Mucosa of rectum (tissue), 2 donors: ENCODE measurements around the gene CLEC7A.

Source experiments
- H3K27ac ChIP-seq, 2 donors: one replicate each; pipeline ENCODE4 v1.7.0; 2013; ENCODE audit warnings: inconsistent platforms in 2 of 2, low read depth in 2 of 2, low read length in 2 of 2
- H3K27me3 ChIP-seq, 2 donors: one replicate each; pipeline ENCODE4 v1.7.0; 2013; ENCODE audit warnings: low read length in 2 of 2; ENCODE audit not compliant: control insufficient read depth in 2 of 2, insufficient read depth in 2 of 2
- H3K36me3 ChIP-seq, 2 donors: one replicate each; pipeline ENCODE4 v1.7.0; 2013; ENCODE audit warnings: low read length in 2 of 2; ENCODE audit not compliant: control insufficient read depth in 2 of 2, insufficient read depth in 2 of 2
- H3K4me1 ChIP-seq, 2 donors: one replicate each; pipeline ENCODE4 v1.7.0; 2013; ENCODE audit warnings: low read length in 2 of 2, mild to moderate bottlenecking in 1 of 2; ENCODE audit not compliant: control insufficient read depth in 2 of 2, insufficient read depth in 2 of 2
- H3K4me3 ChIP-seq, 2 donors: one replicate each; pipeline ENCODE4 v1.7.0; 2013; ENCODE audit warnings: low read length in 2 of 2
- H3K9ac ChIP-seq, 2 donors: one replicate each; pipeline ENCODE4 v1.7.0; 2013; ENCODE audit warnings: low read length in 2 of 2, low read depth in 1 of 2, mild to moderate bottlenecking in 1 of 2
- H3K9me3 ChIP-seq, 2 donors: one replicate each; pipeline ENCODE4 v1.7.0; 2013; ENCODE audit warnings: low read length in 2 of 2; ENCODE audit not compliant: control insufficient read depth in 2 of 2
- donor health status: healthy.
- donor health status: Normal muscosa, but diverticular disease.

The CLEC7A gene

GRCh38 chr12:10130042-10130441 lies at the start of gene CLEC7A:
TSS of gene CLEC7A (minus strand) at chr12:10130199. CDS start at chr12:10130082, 117 bp downstream.
- H3K9me3 ChIP-seq: no peaks in the 10 kb centered on the region
- H3K9ac ChIP-seq: peak within 1 kb of the TSS in 1 of 2 donors; percentile 17
- peak within 1 kb of the TSS; percentile 37 to 48 for H3K27ac ChIP-seq
- no peaks in the 10 kb centered on the region for H3K36me3 ChIP-seq
- H3K4me1 ChIP-seq: no peaks in the 10 kb centered on the region
- peak within 1 kb of the TSS in 1 of 2 donors; percentile 43 for H3K4me3 ChIP-seq
- no peaks in the 10 kb centered on the region for H3K27me3 ChIP-seq

- no peak overlapping the region for H3K27ac ChIP-seq
- H3K36me3 ChIP-seq: no peaks in the 10 kb centered on the region
- H3K9ac ChIP-seq: no peak overlapping the region
- peaks cover 4 to 10% of the 10 kb centered on the region in 2 donors for H3K4me1 ChIP-seq
- no peak overlapping the region for H3K4me3 ChIP-seq
- no peaks in the 10 kb centered on the region for H3K9me3 ChIP-seq
- H3K27me3 ChIP-seq: peaks cover 0 to 4% of the 10 kb centered on the region in 2 donors
Observed at GRCh38 chr12:10179776-10180181, 49.8 kb upstream of the CLEC7A start.

- Histone ChIP-seq H3K9me3 (no peaks in the 10 kb centered on the region), H3K4me3 (no peak within 1 kb of the TSS), H3K9ac (no peak within 1 kb of the TSS), H3K36me3 (no peaks in the 10 kb centered on the region), H3K4me1 (peaks cover 4 to 10% of the 10 kb centered on the region in 2 donors), H3K27me3 (peaks cover 0 to 3% of the 10 kb centered on the region in 2 donors), H3K27ac (no peak within 1 kb of the TSS)
Observed at GRCh38 chr12:10178821-10179220, 48.8 kb upstream of the CLEC7A start, which contains the start of gene TMEM52B. TSS of gene TMEM52B (plus strand) at chr12:10179032. CDS start at chr12:10179575, 543 bp downstream.

- Histone ChIP-seq H3K27me3 (no peaks in the 10 kb centered on the region), H3K4me1 (peaks cover 4 to 10% of the 10 kb centered on the region in 2 donors), H3K9me3 (no peaks in the 10 kb centered on the region), H3K9ac (no peak overlapping the region), H3K27ac (peak overlapping the region in 1 of 2 donors; percentile 11), H3K36me3 (no peaks in the 10 kb centered on the region), H3K4me3 (no peak overlapping the region)
Observed at GRCh38 chr12:10175846-10176636, 46.0 kb upstream of the CLEC7A start.

- Histone ChIP-seq H3K9me3 (no peaks in the 10 kb centered on the region), H3K4me1 (peaks cover 4 to 10% of the 10 kb centered on the region in 2 donors), H3K36me3 (no peaks in the 10 kb centered on the region), H3K27me3 (no peaks in the 10 kb centered on the region), H3K4me3 (no peak overlapping the region), H3K27ac (peak overlapping the region in 1 of 2 donors; percentile 11), H3K9ac (no peak overlapping the region)
Observed at GRCh38 chr12:10174986-10175614, 45.1 kb upstream of the CLEC7A start.

- Histone ChIP-seq H3K27ac (no peak within 1 kb of the TSS), H3K4me1 (peaks cover 4 to 10% of the 10 kb centered on the region in 2 donors), H3K27me3 (no peaks in the 10 kb centered on the region), H3K4me3 (no peak within 1 kb of the TSS), H3K36me3 (no peaks in the 10 kb centered on the region), H3K9me3 (no peaks in the 10 kb centered on the region), H3K9ac (no peak within 1 kb of the TSS)
Observed at GRCh38 chr12:10171973-10172728, 42.2 kb upstream of the CLEC7A start, which contains the start of gene OLR1. TSS of gene OLR1 (minus strand) at chr12:10172132. CDS start at chr12:10172077, 55 bp downstream.

- Histone ChIP-seq H3K4me3 (no peak overlapping the region), H3K9ac (no peak overlapping the region), H3K27ac (no peak overlapping the region), H3K9me3 (no peaks in the 10 kb centered on the region), H3K36me3 (no peaks in the 10 kb centered on the region), H3K4me1 (peaks cover 0 to 2% of the 10 kb centered on the region in 2 donors), H3K27me3 (no peaks in the 10 kb centered on the region)
Observed at GRCh38 chr12:10170216-10170615, 40.2 kb upstream of the CLEC7A start.

GRCh38 chr12:10169104-10169503 lies 39.1 kb upstream of the CLEC7A start:
- H3K4me3 ChIP-seq: no peak overlapping the region
- H3K27ac ChIP-seq: no peak overlapping the region

GRCh38 chr12:10167599-10167998 lies 37.6 kb upstream of the CLEC7A start:
- Histone ChIP-seq H3K9ac (no peak overlapping the region), H3K27me3 (no peaks in the 10 kb centered on the region), H3K9me3 (no peaks in the 10 kb centered on the region), H3K4me3 (no peak overlapping the region), H3K27ac (no peak overlapping the region), H3K36me3 (no peaks in the 10 kb centered on the region), H3K4me1 (no peaks in the 10 kb centered on the region)

More at GRCh38 chr12:10169104-10169503, 39.1 kb upstream of the CLEC7A start:
- Histone ChIP-seq H3K9ac (no peak overlapping the region), H3K9me3 (no peaks in the 10 kb centered on the region), H3K4me1 (no peaks in the 10 kb centered on the region), H3K36me3 (no peaks in the 10 kb centered on the region), H3K27me3 (no peaks in the 10 kb centered on the region)
